ENCODE results near the gene TTC33.
A peak's percentile ranks its signal among the peaks of the same experiment; 100 is the strongest.
"Not testable (repeated sequence)": the region's sequence is repeated elsewhere in the genome, so short reads cannot be mapped to it uniquely, and the experiment has no call there.

The TTC33 gene

DNA sequence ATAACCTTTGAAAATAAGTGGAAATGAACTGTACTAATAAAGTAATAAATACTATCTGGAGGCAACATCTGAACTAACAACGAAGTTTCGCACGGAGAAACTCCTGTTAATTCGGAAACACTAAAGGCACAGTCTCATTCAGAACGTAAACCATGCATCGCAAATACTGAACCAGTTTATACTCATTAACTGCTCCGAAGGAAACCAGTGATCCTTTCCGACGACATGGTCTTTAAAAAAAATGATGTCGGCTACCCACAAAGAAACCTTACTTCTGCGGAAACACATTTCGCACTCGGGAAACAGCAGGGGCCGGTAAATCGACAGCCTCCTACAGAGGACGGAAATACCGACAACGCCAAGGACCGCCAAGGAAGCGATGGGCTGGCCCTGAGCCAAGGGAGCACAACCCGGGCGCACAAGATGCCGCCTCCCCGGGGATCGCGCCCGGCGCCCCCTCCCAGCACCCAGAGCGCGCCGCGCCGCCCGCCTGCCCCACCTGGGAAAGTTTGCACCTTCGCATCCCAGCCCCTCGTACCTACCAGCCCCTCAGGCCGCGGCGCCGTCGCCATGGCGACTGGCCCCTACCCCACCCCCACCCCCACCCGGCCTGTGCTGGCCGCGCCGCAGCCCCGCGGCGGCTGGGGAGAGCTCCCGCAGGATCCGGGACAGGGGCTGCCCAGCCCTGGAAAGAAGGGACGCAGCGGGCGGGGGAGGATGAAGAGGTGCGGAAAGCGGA is 41.7 kb upstream of the TTC33 start:
- TF ChIP-seq, protein P1, sequence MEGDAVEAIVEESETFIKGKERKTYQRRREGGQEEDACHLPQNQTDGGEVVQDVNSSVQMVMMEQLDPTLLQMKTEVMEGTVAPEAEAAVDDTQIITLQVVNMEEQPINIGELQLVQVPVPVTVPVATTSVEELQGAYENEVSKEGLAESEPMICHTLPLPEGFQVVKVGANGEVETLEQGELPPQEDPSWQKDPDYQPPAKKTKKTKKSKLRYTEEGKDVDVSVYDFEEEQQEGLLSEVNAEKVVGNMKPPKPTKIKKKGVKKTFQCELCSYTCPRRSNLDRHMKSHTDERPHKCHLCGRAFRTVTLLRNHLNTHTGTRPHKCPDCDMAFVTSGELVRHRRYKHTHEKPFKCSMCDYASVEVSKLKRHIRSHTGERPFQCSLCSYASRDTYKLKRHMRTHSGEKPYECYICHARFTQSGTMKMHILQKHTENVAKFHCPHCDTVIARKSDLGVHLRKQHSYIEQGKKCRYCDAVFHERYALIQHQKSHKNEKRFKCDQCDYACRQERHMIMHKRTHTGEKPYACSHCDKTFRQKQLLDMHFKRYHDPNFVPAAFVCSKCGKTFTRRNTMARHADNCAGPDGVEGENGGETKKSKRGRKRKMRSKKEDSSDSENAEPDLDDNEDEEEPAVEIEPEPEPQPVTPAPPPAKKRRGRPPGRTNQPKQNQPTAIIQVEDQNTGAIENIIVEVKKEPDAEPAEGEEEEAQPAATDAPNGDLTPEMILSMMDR (IDR thresholded peaks at IDR 0.05; ENCODE audit: low read depth, low read length, missing control alignments) = no peak

GRCh38 chr5:40796487-40796889 is 40.7 kb upstream of the TTC33 start:
- TF ChIP-seq, protein P1 (IDR thresholded peaks at IDR 0.05; ENCODE audit: low read depth, low read length, missing control alignments) = no peak
- H3K4me3 ChIP-seq (ENCODE audit: low read depth, low read length) = peak overlapping the region; percentile 92
- in situ Hi-C loops (cut with HindIII; ENCODE audit: low sequenced_read_pairs) = no loop called here
- no peak for DNase-seq (ENCODE audit: low read depth)

More for the DNA sequence above, 41.7 kb upstream of the TTC33 start:
- in situ Hi-C loops (cut with HindIII; ENCODE audit: low sequenced_read_pairs) = no loop called here
- H3K4me3 ChIP-seq (ENCODE audit: low read depth, low read length) = peak overlapping the region; percentile 92
- peak; percentile 43 for DNase-seq (ENCODE audit: low read depth)

- H3K4me3 ChIP-seq (ENCODE audit: low read depth, low read length); in situ Hi-C loops (cut with HindIII; ENCODE audit: low sequenced_read_pairs); DNase-seq (ENCODE audit: low read depth): not testable (repeated sequence)
These were observed 39.1 kb upstream of the TTC33 start for GRCh38 chr5:40794877-40795276.

GRCh38 chr5:40794340-40794739 is 38.6 kb upstream of the TTC33 start:
- H3K4me3 ChIP-seq (ENCODE audit: low read depth, low read length); DNase-seq (ENCODE audit: low read depth); in situ Hi-C loops (cut with HindIII; ENCODE audit: low sequenced_read_pairs): not testable (repeated sequence)

DNA sequence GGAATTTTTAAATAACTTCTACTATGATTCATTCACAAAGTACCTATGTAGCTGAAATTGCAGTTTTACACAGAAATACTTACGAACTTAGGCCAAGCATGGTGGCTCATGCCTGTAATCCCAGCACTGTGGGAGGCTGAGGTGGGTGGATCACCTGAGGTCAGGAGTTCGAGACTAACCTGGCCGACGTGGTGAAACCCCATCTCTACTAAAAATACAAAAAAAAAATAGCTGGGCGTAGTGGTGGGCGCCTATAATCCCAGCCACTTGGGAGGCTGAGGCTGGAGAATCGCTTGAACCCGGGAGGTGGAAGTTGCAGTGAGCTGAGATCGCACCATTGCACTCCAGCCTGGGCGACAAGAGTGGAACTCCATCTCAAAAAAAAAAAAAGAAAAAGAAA is 36.9 kb upstream of the TTC33 start:
- in situ Hi-C loops (cut with HindIII; ENCODE audit: low sequenced_read_pairs); H3K4me3 ChIP-seq (ENCODE audit: low read depth, low read length); DNase-seq (ENCODE audit: low read depth): not testable (repeated sequence)

GRCh38 chr5:40791715-40792139 is 36.0 kb upstream of the TTC33 start:
- DNase-seq (ENCODE audit: low read depth) = no peak
- no peak overlapping the region for H3K4me3 ChIP-seq (ENCODE audit: low read depth, low read length)
- TF ChIP-seq, protein P1 (IDR thresholded peaks at IDR 0.05; ENCODE audit: low read depth, low read length, missing control alignments) = no peak
- in situ Hi-C loops (cut with HindIII; ENCODE audit: low sequenced_read_pairs) = no loop called here

- no peak overlapping the region for H3K4me3 ChIP-seq (ENCODE audit: low read depth, low read length)
- TF ChIP-seq, protein P1 (IDR thresholded peaks at IDR 0.05; ENCODE audit: low read depth, low read length, missing control alignments) = no peak
- in situ Hi-C loops (cut with HindIII; ENCODE audit: low sequenced_read_pairs) = no loop called here
- DNase-seq (ENCODE audit: low read depth) = no peak
These were observed 35.3 kb upstream of the TTC33 start for GRCh38 chr5:40790947-40791593.

GRCh38 chr5:40788941-40789340 is 33.2 kb upstream of the TTC33 start:
- DNase-seq (ENCODE audit: low read depth); in situ Hi-C loops (cut with HindIII; ENCODE audit: low sequenced_read_pairs): not testable (repeated sequence)

More at GRCh38 chr5:40788941-40789340, 33.2 kb upstream of the TTC33 start:
- not testable (repeated sequence) for H3K4me3 ChIP-seq (ENCODE audit: low read depth, low read length)
